DOHH2 (cell line): ENCODE data around the gene DUXB.

Experiments
- EZH2phosphoT487 ChIP-seq: fragments of 200-600 bp; sonication (generic); IDR thresholded peaks from 2 replicates; pipeline ENCODE4 v1.6.1; 2017; ENCODE audit warnings: borderline replicate concordance, mild to moderate bottlenecking, antibody characterized with exemption, low read length, moderate library complexity, mixed read lengths
- TF ChIP-seq, protein P1 (sequence below): fragments of 200-600 bp; sonication (generic); IDR thresholded peaks from one replicate; pipeline ENCODE4 v1.5.1; 2014; ENCODE audit warnings: antibody characterized with exemption, mild to moderate bottlenecking, low read depth, low read length; ENCODE audit not compliant: poor library complexity, severe bottlenecking

DNA sequence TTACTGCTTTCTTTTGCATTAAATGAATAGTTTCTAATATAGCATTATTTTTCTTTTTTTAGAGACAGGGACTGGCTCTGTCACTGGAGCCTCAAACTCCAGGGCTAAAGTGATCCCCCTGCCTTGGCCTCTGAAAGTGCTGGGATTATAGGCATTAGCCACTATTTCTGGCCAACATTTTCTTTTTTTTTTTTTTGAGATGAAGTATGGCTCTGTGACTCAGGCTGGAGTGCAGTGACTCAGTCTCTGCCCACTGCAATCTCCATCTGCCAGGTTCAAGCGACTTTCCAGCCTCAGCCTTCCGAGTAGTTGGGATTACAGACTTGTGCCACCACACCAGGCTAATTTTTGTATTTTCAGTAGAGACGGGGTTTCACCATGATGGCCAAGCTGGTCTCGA, 2.0 kb upstream of the DUXB start:
- TF ChIP-seq, protein P1, sequence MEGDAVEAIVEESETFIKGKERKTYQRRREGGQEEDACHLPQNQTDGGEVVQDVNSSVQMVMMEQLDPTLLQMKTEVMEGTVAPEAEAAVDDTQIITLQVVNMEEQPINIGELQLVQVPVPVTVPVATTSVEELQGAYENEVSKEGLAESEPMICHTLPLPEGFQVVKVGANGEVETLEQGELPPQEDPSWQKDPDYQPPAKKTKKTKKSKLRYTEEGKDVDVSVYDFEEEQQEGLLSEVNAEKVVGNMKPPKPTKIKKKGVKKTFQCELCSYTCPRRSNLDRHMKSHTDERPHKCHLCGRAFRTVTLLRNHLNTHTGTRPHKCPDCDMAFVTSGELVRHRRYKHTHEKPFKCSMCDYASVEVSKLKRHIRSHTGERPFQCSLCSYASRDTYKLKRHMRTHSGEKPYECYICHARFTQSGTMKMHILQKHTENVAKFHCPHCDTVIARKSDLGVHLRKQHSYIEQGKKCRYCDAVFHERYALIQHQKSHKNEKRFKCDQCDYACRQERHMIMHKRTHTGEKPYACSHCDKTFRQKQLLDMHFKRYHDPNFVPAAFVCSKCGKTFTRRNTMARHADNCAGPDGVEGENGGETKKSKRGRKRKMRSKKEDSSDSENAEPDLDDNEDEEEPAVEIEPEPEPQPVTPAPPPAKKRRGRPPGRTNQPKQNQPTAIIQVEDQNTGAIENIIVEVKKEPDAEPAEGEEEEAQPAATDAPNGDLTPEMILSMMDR, result no peak
- no peak for TF ChIP-seq EZH2phosphoT487
